HG03520 (cell line): Measurements from ENCODE around the gene FBXO39.
"Not testable (repeated sequence)": the region's sequence is repeated elsewhere in the genome, so short reads cannot be mapped to it uniquely, and the experiment has no call there.

Experiments used
- ATAC-seq: cut with Tn5 transposase; IDR thresholded peaks from one replicate; pipeline ENCODE4 v1.9.1; 2021; ENCODE audit warnings: mild to moderate bottlenecking, moderate library complexity; ENCODE audit not compliant: unreplicated experiment

FBXO39 gene

DNA sequence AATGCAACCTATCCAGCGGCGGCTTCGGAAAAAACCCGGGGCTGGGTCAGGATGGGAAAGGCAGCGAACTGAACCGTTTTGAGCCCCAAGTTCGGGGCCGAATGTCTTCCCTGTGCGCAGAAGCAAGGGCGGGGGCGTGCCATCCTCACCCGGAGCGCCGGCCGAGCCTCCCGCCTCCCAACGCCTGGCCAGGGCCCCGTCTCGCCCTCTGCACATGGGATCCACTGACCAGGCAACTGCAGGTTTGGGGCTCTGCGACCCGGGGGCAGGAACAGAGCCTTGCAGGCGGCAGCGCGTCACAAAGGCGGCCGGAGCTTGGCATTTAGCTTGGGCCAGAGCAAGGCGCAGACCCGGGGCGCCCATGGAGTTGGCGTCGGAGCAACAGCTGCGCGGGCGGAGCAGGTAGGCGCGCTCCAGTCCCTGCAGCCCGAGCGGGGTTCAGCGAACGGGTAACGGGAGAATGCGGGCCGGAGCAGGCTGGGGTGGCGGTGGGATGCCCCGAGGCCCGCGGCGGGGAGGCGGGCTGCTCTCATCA is at the start of gene FBXO39:
Gene FBXO39, plus strand, starts transcription at position 345 of the 535 bp plus-strand sequence. CDS start 3,654 bp downstream, outside the sequence.
- no peak for ATAC-seq

GRCh38 chr17:6729531-6729930 is 46.5 kb upstream of the FBXO39 start:
- ATAC-seq, result no peak

GRCh38 chr17:6746665-6747064 is 29.4 kb upstream of the FBXO39 start:
- ATAC-seq, result not testable (repeated sequence)

GRCh38 chr17:6748617-6749016 is 27.4 kb upstream of the FBXO39 start:
- ATAC-seq, result no peak

GRCh38 chr17:6749519-6749918 is 26.5 kb upstream of the FBXO39 start:
- ATAC-seq, result no peak

DNA sequence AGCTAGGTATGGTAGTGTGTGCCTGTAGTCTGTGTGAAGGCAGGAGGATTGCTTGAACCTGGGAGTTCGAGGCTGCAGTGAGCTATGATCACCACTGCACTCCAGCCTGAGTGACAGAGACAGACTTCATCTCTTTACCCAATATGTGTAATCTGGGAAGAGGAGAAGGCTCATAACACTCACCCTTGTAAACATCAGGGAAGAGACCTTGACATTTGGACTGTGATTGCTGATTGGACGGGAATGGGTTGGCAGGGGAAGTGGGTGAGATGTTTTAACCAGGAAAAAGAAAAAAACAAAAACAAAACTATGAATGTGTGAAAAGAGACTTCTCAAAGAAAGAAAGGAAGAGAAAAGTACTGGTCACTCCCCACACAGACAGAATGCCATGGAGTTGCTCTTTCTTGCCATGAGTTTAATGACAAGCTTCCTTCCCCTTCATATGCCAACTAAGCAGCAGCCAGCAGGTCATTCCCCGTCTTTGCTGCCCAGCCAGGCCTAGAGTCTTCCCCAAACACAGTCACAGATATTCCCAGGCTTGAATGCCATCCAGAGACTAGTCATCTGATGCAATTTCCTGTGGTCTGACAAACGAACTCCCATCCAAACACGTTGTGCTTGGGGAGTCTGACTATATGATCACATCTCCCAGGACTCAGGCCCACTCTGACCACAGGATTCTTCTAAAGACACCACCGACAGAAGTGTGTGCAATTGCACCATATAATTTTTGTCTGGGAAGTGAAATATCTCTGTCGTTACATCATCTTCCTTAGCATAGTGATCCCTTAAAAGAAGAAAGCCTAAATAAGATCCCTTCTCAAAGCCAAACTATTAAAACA is 23.7 kb upstream of the FBXO39 start:
- ATAC-seq, result no peak

DNA sequence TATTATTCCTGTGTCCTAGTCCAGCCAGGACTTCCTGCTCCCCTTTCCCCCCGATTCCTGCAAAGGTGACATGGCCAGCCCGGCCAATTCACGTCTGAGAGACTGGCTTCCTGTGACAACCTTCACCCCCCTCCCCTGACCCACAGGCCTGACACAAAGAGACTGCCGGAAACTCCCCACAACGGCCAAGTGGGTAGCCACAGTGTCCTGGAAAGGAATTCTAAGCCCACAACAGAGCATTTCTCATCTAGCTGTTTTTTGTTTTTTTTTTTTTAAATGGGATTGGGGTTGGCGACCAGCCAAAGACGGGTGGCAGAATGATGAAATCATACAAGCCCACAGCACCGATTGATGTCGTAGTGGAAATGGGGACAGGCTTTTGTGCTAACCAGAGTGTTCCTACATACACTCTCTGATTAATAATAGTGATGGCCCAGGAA is 23.0 kb upstream of the FBXO39 start:
- ATAC-seq, result no peak

DNA sequence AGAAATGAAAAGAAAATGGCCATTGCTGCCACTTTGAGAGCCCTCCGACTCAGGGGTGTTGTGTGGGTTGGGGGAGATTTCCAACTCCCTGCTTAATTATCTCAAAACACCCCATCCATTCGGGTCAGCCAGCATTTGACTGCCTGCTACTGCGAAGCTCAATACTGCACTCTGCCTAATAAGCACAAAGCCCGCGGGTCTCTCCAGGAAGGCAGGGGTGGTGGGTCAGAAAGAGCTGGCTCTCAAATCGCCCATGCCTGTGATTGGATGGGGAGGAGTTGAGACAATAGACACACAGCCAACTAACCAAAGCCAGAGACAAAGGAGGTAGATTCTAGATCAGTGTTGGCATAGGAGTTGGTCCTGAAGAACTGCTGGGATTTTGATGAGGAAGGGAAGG is 22.5 kb upstream of the FBXO39 start:
- ATAC-seq, result no peak

DNA sequence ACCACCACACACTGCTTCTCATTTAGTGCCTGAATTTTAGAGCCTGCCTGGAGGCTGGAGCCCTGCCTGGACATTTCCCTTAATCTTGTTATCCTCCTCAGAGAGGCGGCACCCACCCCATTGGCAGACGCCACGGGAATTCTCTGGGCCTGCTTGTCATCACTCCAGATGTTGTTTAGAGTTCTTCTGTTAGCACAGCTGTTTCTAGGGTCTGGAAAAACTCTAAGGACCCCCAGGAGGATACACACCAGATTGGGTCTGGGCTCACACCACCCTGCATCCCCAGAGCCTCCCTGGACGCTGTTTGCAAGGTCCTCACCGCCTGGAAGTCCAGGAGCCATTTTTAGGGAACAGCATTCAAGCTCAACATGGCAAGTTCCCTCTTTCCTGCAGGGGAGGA is 20.7 kb upstream of the FBXO39 start:
- ATAC-seq, result no peak

DNA sequence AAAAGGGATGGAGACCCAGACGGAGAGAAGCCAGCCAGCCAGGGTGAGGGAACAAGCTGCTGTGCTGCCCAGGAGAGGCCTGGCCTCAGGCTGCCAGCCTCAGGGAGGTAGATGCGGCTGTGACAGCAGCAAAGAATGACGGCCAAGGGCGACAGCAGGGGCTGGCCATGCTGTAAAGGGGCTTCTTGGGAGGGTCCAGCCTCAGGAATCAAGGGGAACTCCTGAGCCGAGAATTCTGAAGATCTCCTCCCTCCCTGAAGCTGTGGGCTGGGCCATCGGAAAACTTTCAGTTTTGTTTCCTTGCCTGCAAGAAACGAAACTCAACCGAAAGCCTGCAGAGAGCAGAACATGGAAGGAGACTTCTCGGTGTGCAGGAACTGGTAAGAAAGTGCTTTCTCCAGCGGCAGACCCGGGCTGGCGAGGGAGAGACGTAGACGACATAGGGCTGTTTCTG is 20.3 kb upstream of the FBXO39 start, which contains the start of gene XAF1:
Gene XAF1, plus strand, starts transcription at position 316 of the 454 bp plus-strand sequence. Its CDS starts 33 bp downstream, at position 349.
- no peak for ATAC-seq

DNA sequence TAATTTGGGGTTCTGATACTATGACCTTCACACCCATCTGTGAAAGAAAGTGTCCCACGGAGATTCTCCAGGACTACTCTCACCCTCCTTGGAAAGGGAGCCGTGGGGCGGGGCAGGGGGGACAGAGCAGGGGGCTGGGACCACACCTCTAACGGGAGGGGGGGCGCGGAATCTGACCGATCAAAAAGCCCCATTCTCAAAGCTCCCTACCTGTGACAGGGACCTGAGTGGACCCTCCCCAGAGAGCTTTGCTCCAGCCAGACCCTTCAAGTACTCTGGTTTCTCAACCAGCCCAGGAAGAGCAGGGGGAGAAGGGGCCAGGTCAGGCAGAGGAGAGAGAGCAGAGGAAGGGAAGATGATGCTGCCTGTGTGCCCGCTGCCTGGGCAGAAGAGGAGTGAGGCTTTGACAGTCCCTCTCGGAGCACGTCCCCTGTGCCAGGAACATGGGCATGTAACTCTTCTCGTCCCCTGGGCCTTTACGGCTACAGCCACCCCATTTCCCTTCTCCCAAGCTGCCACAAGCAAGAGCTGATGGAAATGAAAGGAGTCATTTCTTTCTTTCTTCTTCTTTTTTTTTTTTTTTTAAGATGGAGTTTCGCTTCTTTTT is 19.5 kb upstream of the FBXO39 start:
- no peak for ATAC-seq

DNA sequence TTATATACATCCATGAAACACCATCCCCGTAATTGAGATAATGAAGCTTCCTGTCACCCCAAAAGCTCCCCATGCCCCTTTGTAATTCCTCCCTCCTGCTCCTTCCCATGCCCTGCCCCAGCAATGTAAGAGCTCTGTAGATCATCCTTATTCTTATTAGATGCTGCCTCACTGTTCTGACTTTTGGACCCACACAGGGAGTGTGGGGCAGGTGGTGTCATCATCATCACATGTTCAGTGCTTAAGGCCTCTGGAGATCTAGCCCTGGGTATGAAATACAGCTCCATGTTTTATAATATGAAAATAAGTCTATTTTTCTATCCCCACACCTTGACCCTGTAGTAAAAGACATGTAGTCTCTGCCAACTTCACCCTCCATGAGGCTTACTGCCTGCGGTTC is 18.3 kb upstream of the FBXO39 start:
- ATAC-seq, result no peak

DNA sequence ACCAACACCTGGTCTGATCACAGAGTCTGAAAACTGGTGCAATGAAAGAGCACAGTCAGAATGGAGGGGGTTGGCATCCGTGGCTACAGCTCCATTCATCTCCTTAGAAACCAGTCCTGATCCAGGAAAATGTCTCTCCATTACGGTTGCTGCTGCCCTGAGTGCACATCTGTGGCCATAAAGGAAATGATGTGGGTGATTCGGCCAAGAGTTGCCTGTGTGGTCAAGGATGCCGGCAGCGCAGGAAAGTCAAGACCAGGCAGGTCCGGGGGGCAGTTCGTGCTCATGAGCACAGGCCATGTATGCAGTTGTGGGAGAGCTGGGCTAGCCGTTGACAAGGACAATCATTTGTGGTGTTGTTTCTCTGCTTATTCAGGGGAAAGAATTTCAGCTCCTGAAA is 14.2 kb upstream of the FBXO39 start:
- ATAC-seq, result no peak

DNA sequence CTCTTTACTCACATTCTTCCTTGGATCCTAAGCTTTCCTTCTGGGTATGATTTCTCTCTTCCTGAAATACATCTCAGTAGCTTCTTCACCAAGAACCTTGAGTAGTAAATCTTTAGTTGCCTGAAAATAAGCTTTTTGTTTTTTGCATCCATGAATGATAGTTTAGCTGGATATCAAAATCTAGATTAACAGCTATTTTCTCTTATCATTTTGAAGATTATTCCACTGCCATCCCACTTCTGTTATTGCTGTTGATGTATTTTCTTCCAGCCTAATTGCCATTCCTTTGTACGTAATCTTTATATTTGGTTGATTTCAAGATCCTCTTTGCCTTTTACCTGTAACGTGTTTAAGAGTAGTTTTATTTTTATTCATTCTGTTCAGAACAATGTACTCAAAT is 7.6 kb upstream of the FBXO39 start:
- ATAC-seq, result no peak

GRCh38 chr17:6772016-6772415 is 4.0 kb upstream of the FBXO39 start:
- no peak for ATAC-seq

- not testable (repeated sequence) for ATAC-seq
Observed at GRCh38 chr17:6774906-6775305, 1.1 kb upstream of the FBXO39 start.

DNA sequence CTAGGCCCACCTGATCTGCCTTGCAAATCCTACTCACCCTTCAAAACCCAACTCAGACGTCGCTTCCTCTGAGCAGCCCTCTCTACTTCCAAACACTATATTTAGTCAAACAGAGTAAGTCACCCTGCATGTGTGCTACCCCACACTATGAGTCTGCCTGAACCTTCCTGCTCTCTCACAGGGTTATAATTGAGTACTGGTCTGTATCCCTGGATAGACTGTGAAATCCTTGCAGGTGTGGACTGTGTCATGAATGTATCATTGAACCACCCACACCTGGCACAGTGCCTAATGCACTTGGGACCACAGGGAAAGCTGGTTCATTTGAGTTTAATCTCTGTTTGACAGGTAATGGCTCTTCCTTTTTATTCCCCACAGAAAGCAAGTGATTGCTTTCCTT is 3.4 kb downstream of the FBXO39 start:
- ATAC-seq, result no peak

DNA sequence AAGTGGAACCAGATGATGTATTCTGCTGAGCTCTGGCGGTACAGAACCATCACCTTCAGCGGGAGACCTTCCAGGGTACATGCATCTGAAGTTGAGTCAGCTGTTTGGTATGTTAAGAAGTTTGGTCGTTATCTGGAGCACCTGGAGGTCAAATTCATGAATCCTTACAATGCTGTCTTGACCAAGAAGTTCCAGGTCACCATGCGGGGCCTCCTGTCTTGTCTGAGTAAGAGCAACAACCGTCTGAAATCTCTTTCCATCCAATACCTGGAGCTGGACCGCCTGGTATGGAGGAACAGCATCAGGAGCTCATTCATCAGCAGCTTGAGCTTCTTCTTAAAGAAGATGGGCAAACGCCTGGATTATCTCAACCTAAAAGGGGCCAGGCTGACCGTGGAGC is 4.0 kb downstream of the FBXO39 start:
- no peak for ATAC-seq

DNA sequence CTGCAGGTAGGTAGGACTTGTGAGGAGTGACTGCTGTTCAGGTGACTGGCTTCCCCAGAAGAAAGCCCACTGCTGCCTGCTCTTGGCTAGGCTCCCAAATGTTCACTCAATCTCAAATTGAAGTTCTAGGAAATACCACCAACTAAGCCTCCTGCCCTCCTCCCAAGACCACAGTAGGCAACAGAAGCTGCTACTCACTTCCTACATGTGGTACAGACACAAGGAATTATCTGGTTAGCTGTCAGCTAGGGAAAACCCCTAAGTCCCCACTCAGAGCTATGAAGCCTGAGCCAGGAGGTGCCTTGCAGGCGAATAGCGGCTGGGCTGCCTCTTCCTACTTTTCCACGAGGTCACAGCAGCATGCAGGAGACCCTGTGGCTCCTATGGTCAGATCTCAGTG is 4.9 kb downstream of the FBXO39 start:
- ATAC-seq, result no peak

GRCh38 chr17:6782244-6782643 is 6.2 kb downstream of the FBXO39 start:
- ATAC-seq, result no peak

DNA sequence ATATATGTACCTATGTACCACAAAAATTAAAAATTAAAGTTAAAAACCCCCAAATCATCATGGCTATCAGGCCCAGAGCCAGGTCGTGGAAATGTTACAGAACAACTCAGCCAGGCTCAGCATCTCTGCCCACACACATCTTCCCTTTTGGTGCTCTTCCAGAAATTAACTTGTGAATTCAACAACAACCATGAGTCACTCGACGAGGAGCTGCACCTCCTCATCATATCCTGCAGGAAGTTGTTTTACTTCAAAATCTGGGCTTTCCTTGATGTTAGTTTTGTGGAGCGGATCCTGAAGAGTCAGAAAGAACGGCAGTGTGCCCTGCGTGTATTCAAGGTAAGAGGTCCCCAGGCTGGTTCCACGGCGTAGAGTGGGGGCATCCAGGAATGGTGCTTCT is 10.6 kb downstream of the FBXO39 start:
- ATAC-seq, result no peak
